Middle frontal gyrus (tissue), 1 donor: ENCODE results near the gene KCNK16.
A peak's percentile ranks its signal among the peaks of the same experiment; 100 is the strongest.
"Not testable (repeated sequence)": the region's sequence is repeated elsewhere in the genome, so short reads cannot be mapped to it uniquely, and the experiment has no call there.

ENCODE experiments used
- DNase-seq: peaks from one replicate; pipeline ENCODE4 v3.0.0-alpha.2; 2015; ENCODE audit warnings: low spot score; ENCODE audit errors: extremely low spot score

KCNK16 gene

GRCh38 chr6:39312912-39313525, 9.5 kb downstream of the KCNK16 start:
- DNase-seq, result no peak

GRCh38 chr6:39310542-39310941, 12.0 kb downstream of the KCNK16 start:
- no peak for DNase-seq

GRCh38 chr6:39309942-39310531, 12.5 kb downstream of the KCNK16 start:
- DNase-seq, result peak; percentile 57

GRCh38 chr6:39307462-39307861, 15.0 kb downstream of the KCNK16 start:
- DNase-seq, result no peak

GRCh38 chr6:39304951-39305350, 17.6 kb downstream of the KCNK16 start:
- DNase-seq, result no peak

GRCh38 chr6:39303425-39304153, 18.9 kb downstream of the KCNK16 start:
- no peak for DNase-seq

- peak; percentile 52 for DNase-seq
Observed at GRCh38 chr6:39302669-39303424, 19.7 kb downstream of the KCNK16 start.

- no peak for DNase-seq
Observed at GRCh38 chr6:39302011-39302410, 20.5 kb downstream of the KCNK16 start.

GRCh38 chr6:39301606-39302005, 20.9 kb downstream of the KCNK16 start:
- DNase-seq, result no peak

- DNase-seq, result no peak
Observed at GRCh38 chr6:39300739-39301138, 21.8 kb downstream of the KCNK16 start.

GRCh38 chr6:39298061-39298460, 24.4 kb downstream of the KCNK16 start:
- no peak for DNase-seq

GRCh38 chr6:39296745-39297640, 25.5 kb downstream of the KCNK16 start:
- DNase-seq, result no peak

- no peak for DNase-seq
Observed at GRCh38 chr6:39295611-39296011, 26.9 kb downstream of the KCNK16 start.

- no peak for DNase-seq
Observed at GRCh38 chr6:39294899-39295298, 27.6 kb downstream of the KCNK16 start.

GRCh38 chr6:39294133-39294532, 28.4 kb downstream of the KCNK16 start:
- no peak for DNase-seq

GRCh38 chr6:39292637-39293036, 29.9 kb downstream of the KCNK16 start:
- DNase-seq, result no peak

GRCh38 chr6:39289490-39289889, 33.0 kb downstream of the KCNK16 start:
- DNase-seq, result no peak

- DNase-seq, result no peak
Observed at GRCh38 chr6:39287601-39288000, 34.9 kb downstream of the KCNK16 start.

- DNase-seq, result not testable (repeated sequence)
Observed at GRCh38 chr6:39286596-39286995, 35.9 kb downstream of the KCNK16 start.

GRCh38 chr6:39282774-39283173, 39.7 kb downstream of the KCNK16 start:
- no peak for DNase-seq
